Ascending aorta (tissue), 2 donors: ENCODE results near the gene ERN1. TPM values are rescaled to one million over a fixed set of nuclear protein-coding genes. Genes with fewer than 3 reads are reported as not detected.

Source experiments
- DNase-seq, 2 donors: peaks; one replicate each; pipeline ENCODE4 v3.0.0-alpha.2; 2019; ENCODE audit warnings: low spot score in 2 of 2
- H3K27ac ChIP-seq, 2 donors: fragments of 200-600 bp; sonication (generic); one replicate each; pipeline ENCODE4 v1.5.1; 2016 to 2017; ENCODE audit warnings: mild to moderate bottlenecking in 1 of 2
- H3K27me3 ChIP-seq: fragments of 200-600 bp; sonication (generic); one replicate; pipeline ENCODE4 v1.5.1; 2017
- H3K36me3 ChIP-seq, 2 donors: fragments of 200-600 bp; sonication (generic); one replicate each; pipeline ENCODE4 v1.5.1; 2016
- H3K4me1 ChIP-seq, 2 donors: fragments of 200-600 bp; sonication (generic); one replicate each; pipeline ENCODE4 v1.5.1; 2016 to 2017; ENCODE audit warnings: mild to moderate bottlenecking in 1 of 2
- H3K4me3 ChIP-seq, 2 donors: fragments of 200-600 bp; sonication (generic); one replicate each; pipeline ENCODE4 v1.5.1; 2016 to 2017; ENCODE audit warnings: mild to moderate bottlenecking in 1 of 2
- H3K9me3 ChIP-seq, 2 donors: fragments of 200-600 bp; sonication (generic); one replicate each; pipeline ENCODE4 v1.5.1; 2016
- intact Hi-C: fragments of 100-400 bp; cut with DNase I; formaldehyde crosslinking; loops from one replicate; pipeline ENCODE4 v1.15.1; 2023
- total RNA-seq: library from RNA; depleted of rRNA; stranded (reverse); fragments of >200 nt; gene quantifications from one replicate; pipeline ENCODE4 v1.1.0, GENCODE V29; 2016
- TF ChIP-seq, protein P1 (sequence below), 3 experiments: fragments of 200-600 bp in 2 of 3; fragments of 450-650 bp in 1 of 3; sonication (generic) in 2 of 3; IDR thresholded peaks; one replicate each; pipeline ENCODE4 v1.5.1; 2016 to 2019; ENCODE audit warnings: antibody characterized with exemption in 3 of 3, mild to moderate bottlenecking in 1 of 3, moderate library complexity in 1 of 3

The ERN1 gene
- total RNA-seq, 1 donor from 2014 or later: 26.5 TPM

DNA sequence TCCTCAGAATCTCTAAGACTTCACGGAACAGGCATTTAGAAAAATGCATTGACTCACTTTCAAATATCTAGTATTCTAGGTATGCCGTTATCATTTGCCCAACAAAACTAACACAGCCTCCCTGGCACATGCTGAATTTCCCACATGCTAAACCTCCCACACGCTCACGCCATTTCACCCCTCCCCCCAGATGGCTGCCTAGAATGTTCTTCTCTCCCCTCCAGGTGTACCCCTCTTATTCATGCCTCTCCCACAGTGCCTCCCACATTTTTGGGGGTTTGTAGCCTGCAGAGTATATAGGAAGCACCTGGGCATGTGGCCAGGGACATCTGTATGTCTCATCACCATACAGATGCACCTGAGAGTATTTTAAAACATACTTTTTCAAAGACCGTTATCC lies 71.3 kb downstream of the ERN1 start:
- intact Hi-C loops: loop anchor here (10.0 kb wide), 1 partner anchor 226 kb away; no protein-coding TSS in a partner anchor
- no peaks in the 10 kb centered on the region for H3K9me3 ChIP-seq
- no peak for DNase-seq

DNA sequence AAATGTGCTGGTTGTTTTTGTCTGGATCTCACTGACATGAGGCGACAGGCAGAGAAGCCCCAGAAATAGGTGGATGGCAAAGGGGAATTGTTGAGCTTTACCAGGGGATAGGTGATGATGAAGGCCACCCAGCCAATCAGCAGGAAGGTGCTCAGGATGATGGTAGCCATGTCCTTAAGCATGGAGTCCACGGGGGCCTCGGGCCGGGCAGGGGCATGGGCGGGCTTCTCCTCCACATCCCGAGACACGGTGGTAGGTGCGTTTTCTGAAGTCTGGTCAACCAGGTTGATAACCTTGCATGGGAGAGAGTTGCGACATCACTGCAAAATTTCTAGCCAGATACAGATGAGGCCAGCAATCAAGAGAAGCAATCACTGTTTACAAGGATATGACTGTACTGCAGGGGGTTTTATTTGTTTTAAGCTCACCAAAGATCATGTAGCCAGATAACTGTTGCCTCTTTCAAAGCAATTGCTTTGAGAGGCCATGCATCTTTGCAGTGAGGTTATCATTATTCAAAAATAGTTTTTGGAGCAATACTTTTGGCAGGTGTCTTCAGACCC lies 72.2 kb downstream of the ERN1 start:
- H3K36me3 ChIP-seq: peaks cover 35 to 65% of the 10 kb centered on the region in 2 donors
- no peak overlapping the region for H3K4me3 ChIP-seq
- intact Hi-C loops: loop anchor here (10.0 kb wide), 1 partner anchor 227 kb away; no protein-coding TSS in a partner anchor
- no peaks in the 10 kb centered on the region for H3K27me3 ChIP-seq
- DNase-seq: no peak
- TF ChIP-seq, protein P1, sequence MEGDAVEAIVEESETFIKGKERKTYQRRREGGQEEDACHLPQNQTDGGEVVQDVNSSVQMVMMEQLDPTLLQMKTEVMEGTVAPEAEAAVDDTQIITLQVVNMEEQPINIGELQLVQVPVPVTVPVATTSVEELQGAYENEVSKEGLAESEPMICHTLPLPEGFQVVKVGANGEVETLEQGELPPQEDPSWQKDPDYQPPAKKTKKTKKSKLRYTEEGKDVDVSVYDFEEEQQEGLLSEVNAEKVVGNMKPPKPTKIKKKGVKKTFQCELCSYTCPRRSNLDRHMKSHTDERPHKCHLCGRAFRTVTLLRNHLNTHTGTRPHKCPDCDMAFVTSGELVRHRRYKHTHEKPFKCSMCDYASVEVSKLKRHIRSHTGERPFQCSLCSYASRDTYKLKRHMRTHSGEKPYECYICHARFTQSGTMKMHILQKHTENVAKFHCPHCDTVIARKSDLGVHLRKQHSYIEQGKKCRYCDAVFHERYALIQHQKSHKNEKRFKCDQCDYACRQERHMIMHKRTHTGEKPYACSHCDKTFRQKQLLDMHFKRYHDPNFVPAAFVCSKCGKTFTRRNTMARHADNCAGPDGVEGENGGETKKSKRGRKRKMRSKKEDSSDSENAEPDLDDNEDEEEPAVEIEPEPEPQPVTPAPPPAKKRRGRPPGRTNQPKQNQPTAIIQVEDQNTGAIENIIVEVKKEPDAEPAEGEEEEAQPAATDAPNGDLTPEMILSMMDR (IDR thresholded peaks at IDR 0.05): no peak
- H3K4me1 ChIP-seq: no peaks in the 10 kb centered on the region
- no peaks in the 10 kb centered on the region for H3K9me3 ChIP-seq
- no peak overlapping the region for H3K27ac ChIP-seq

More for the DNA sequence above, 71.3 kb downstream of the ERN1 start:
- Histone ChIP-seq H3K27me3 (no peaks in the 10 kb centered on the region), H3K27ac (no peak overlapping the region), H3K4me3 (no peak overlapping the region), H3K36me3 (peaks cover 28 to 61% of the 10 kb centered on the region in 2 donors), H3K4me1 (no peaks in the 10 kb centered on the region)
- TF ChIP-seq, protein P1 (IDR thresholded peaks at IDR 0.05): no peak

DNA sequence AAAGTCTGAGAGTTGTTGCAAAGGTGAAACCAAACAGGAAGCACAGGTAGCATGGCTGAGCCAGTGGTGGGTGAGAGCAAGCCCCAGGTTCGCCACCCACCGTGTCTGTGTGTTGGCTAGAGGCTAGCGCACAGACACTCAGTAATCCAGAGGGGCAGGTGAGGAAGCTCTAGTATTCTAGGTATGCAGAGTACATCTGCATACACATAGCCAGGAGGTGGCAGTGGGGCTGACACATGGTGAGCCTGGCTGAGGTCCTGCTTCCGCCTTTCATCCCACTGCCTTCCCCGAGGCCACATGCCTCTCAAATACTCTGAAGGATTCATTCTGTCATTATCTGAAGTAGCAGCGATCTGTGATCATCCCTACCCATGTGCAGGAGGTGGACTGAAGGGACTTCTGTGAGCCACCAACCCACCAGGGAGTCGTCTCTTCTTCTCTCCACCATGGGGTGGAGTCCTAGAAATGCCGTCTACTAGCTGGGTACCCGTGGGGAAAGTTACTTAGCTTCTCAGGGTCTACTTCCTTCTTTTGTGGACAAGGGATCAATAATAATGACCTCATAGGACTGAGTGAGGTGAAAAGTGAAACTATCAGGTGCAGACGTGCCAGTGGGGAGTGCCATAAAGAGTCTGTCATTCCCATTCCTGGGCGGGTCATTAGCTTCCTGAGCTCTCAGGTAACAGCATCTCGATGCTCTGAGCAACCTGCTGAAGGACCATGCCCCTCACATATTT lies 73.5 kb downstream of the ERN1 start:
- TF ChIP-seq, protein P1 (IDR thresholded peaks at IDR 0.05): no peak
- H3K36me3 ChIP-seq: peaks cover 45 to 76% of the 10 kb centered on the region in 2 donors
- no peak overlapping the region for H3K27ac ChIP-seq

DNA sequence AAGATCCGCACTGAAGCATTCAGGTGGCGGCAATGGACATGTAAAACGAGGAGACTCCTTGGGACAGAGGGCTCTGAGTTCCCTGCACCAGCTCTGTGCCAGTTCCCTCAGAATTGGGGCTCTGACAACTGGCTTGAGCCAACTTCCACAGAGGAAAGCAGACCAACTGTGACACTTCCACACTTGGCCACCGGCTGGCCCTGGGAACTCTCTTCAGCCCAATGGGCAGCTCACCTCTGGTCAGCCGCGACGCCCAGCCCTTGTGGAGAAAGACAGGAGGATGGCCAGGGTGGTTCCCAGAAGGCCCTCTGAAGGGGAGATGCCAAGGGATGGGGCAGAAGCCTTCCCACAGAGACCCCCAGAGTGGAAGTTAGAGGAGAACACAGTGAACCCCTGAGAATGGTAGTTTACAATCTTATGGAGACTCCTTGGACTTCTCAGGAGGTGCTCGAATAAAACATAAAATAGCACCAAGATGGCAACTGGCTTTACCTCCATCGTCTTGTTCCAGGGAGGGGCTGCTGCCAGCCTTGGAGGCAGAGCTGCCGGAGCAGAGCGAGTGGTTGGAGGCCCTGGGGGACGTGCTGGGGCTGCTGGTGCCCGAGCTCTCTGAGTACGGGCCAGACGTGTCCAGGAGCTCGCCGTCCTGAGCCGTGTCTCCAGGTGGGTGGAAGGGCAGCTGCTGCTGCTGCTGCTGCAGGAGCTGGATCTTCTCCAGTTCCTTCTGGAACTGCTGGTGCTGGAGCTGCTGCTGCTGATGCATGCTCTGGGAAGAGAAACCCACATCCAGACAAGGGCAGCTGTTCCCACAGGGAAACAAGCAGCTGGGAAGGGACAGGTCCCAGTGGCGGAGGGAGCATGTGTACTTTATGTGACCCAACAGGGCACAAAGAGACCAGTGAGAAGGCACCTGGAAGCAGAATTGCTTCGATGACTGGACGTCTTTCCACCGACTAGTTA lies 74.5 kb downstream of the ERN1 start:
- TF ChIP-seq, protein P1 (IDR thresholded peaks at IDR 0.05): no peak
- intact Hi-C loops: loop anchor here (10.0 kb wide), 1 partner anchor 229 kb away; no protein-coding TSS in a partner anchor
- Histone ChIP-seq H3K27ac (no peak overlapping the region), H3K27me3 (no peaks in the 10 kb centered on the region), H3K36me3 (peaks cover 54 to 79% of the 10 kb centered on the region in 2 donors), H3K4me1 (no peaks in the 10 kb centered on the region), H3K4me3 (no peak overlapping the region), H3K9me3 (no peaks in the 10 kb centered on the region)
- DNase-seq: no peak

More for the DNA sequence above, 73.5 kb downstream of the ERN1 start:
- no peak for DNase-seq
- no peak overlapping the region for H3K4me3 ChIP-seq
- intact Hi-C loops: loop anchor here (10.0 kb wide), 1 partner anchor 228 kb away; no protein-coding TSS in a partner anchor
- no peaks in the 10 kb centered on the region for H3K27me3 ChIP-seq
- H3K4me1 ChIP-seq: no peaks in the 10 kb centered on the region
- no peaks in the 10 kb centered on the region for H3K9me3 ChIP-seq

DNA sequence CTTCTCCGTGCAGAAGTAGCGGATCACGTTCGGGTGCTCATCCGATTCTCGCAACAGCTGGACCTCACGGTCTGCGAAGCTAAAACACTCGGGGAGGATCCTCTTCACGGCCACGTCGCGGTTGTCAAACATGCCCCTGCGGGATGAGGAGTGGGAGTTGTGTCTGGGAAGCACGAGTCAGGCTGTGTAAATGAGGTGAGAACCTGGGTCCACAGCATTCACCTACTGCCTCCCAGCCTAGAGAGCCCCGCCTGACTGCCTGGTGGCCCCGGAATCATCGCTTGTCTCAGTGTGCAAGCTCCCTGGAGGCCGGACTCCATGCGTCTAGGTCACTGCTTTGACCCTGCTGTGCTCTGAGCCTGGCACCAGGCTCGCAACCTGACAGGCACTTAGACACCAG lies 75.6 kb downstream of the ERN1 start:
- no peaks in the 10 kb centered on the region for H3K4me1 ChIP-seq
- no peaks in the 10 kb centered on the region for H3K27me3 ChIP-seq
- DNase-seq: no peak
- H3K27ac ChIP-seq: no peak overlapping the region
- TF ChIP-seq, protein P1 (IDR thresholded peaks at IDR 0.05): no peak
- H3K4me3 ChIP-seq: no peak overlapping the region
- no peaks in the 10 kb centered on the region for H3K9me3 ChIP-seq
- intact Hi-C loops: loop anchor here (10.0 kb wide), 1 partner anchor 230 kb away; no protein-coding TSS in a partner anchor
- H3K36me3 ChIP-seq: peaks cover 64 to 85% of the 10 kb centered on the region in 2 donors
